SK-N-MC (cell line): ENCODE results near the gene SFPQ.

Experiments used
- EZH2 ChIP-seq: fragments of 200-600 bp; sonication (generic); IDR thresholded peaks from one replicate; pipeline ENCODE4 v1.6.1; 2017; ENCODE audit warnings: antibody characterized with exemption
- POLR2AphosphoS5 ChIP-seq: IDR thresholded peaks from 2 replicates; pipeline ENCODE4 v1.6.1; 2012; ENCODE audit warnings: mild to moderate bottlenecking, low read depth, low read length, borderline replicate concordance

DNA sequence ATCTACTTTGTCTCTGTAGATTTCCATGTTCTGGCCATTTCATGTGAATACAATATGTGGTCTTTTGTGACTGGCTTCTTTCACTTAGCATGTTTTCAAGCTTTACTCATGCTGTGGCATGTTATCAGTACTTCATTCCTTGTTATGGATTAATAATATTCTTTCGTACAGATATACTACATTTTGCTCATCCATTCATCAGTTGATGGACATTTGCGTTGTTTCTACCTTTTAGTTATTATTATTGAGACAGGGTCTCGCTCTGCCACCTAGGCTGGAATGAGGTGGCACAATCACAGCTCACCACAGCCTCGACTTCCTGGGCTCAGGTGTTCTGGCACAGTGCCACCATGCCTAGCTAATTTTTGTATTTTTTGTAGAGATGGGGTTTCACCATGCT is 21.4 kb downstream of the SFPQ start:
- no peak for TF ChIP-seq EZH2
- TF ChIP-seq POLR2AphosphoS5, result no peak
